MM.1S (cell line): Measurements from ENCODE around the gene PCDHA5.

Experiments used
- EZH2 ChIP-seq: fragments of 300-600 bp; sonication (generic); optimal IDR thresholded peaks from 2 replicates; pipeline ENCODE3; 2017; ENCODE audit warnings: low read depth, mild to moderate bottlenecking, antibody characterized with exemption, low read length, mixed read lengths
- EZH2phosphoT487 ChIP-seq: fragments of 300-600 bp; sonication (generic); IDR thresholded peaks from 2 replicates; pipeline ENCODE4 v1.6.1; 2018; ENCODE audit warnings: antibody characterized with exemption, low read length
- TF ChIP-seq, protein P1 (sequence below): fragments of 300-600 bp; sonication (generic); IDR thresholded peaks from 2 replicates; pipeline ENCODE4 v1.5.1; 2016; ENCODE audit warnings: antibody characterized with exemption, low read length, mixed read lengths

DNA sequence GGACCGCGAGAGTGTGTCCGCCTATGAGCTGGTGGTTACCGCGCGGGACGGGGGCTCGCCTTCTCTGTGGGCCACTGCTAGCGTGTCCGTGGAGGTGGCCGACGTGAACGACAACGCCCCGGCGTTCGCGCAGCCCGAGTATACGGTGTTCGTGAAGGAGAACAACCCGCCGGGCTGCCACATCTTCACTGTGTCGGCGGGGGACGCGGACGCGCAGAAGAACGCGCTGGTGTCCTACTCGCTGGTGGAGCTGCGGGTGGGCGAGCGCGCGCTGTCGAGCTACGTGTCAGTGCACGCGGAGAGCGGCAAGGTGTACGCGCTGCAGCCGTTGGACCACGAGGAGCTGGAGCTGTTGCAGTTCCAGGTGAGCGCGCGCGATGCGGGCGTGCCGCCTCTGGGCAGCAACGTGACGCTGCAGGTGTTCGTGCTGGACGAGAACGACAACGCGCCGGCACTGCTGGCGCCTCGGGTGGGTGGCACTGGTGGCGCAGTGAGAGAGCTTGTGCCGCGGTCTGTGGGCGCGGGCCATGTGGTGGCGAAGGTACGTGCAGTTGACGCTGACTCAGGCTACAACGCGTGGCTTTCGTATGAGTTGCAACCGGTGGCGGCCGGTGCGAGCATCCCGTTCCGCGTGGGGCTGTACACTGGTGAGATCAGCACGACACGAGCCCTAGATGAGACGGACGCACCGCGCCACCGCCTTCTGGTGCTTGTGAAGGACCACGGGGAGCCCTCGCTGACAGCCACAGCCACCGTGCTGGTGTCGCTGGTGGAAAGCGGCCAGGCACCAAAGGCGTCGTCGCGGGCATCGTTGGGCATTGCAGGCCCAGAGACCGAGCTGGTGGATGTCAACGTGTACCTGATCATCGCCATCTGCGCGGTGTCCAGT, 14.5 kb downstream of the PCDHA5 start:
- TF ChIP-seq, protein P1, sequence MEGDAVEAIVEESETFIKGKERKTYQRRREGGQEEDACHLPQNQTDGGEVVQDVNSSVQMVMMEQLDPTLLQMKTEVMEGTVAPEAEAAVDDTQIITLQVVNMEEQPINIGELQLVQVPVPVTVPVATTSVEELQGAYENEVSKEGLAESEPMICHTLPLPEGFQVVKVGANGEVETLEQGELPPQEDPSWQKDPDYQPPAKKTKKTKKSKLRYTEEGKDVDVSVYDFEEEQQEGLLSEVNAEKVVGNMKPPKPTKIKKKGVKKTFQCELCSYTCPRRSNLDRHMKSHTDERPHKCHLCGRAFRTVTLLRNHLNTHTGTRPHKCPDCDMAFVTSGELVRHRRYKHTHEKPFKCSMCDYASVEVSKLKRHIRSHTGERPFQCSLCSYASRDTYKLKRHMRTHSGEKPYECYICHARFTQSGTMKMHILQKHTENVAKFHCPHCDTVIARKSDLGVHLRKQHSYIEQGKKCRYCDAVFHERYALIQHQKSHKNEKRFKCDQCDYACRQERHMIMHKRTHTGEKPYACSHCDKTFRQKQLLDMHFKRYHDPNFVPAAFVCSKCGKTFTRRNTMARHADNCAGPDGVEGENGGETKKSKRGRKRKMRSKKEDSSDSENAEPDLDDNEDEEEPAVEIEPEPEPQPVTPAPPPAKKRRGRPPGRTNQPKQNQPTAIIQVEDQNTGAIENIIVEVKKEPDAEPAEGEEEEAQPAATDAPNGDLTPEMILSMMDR: no peak
- no peak for TF ChIP-seq EZH2
- TF ChIP-seq EZH2phosphoT487: no peak
